GM12878 (cell line): ENCODE data around the gene CYP20A1. TPM values are rescaled to one million over a fixed set of nuclear protein-coding genes. Genes with fewer than 3 reads are reported as not detected.

Source experiments
- ATAC-seq: fragments of 200-7000 bp; cut with Tn5 transposase; 3 replicates; pipeline ENCODE4 v1.9.1; 2020; ENCODE audit warnings: mild to moderate bottlenecking, moderate library complexity
- BruUV-seq: library from RNA; stranded (reverse); fragments of 400-500 nt; replicated peaks from 2 replicates; lab custom pipeline; 2021; lab: Mats Ljungman, UMichigan
- CTCF ChIA-PET: fragments of 300-600 bp; sonication (Branson Sonifier 250); formaldehyde crosslinking; extraction: SDS; loops from one replicate; lab custom pipeline; 2021; ENCODE audit warnings: inconsistent platforms; lab: Yijun Ruan, JAX
- POLR2A ChIA-PET: fragments of 350-600 bp; formaldehyde crosslinking; extraction: SDS; loops from one replicate; lab custom pipeline; 2021; ENCODE audit warnings: inconsistent platforms; lab: Charles Lee
- RAD21 ChIA-PET: fragments of 300-600 bp; sonication (Branson Sonifier 250); formaldehyde crosslinking; loops from one replicate; lab custom pipeline; 2023; ENCODE audit warnings: antibody characterized with exemption; ENCODE audit not compliant: unreplicated experiment; lab: Charles Lee
- SMC1A ChIA-PET: fragments of 300-600 bp; sonication (Branson Sonifier 250); formaldehyde crosslinking; loops from one replicate; lab custom pipeline; 2023; ENCODE audit not compliant: unreplicated experiment, uncharacterized antibody; lab: Charles Lee
- DNase-seq: peaks from one replicate; pipeline ENCODE4 v3.0.0-alpha.2; 2011; ENCODE audit warnings: low read depth, low spot score
- FAIRE-seq: peaks from 3 replicates; lab custom pipeline; 2011; peaks lifted over from hg19 to GRCh38; lab: Jason Lieb, UNC
- H2AFZ ChIP-seq: 2 replicates; pipeline ENCODE4 v1.6.0; 2011; ENCODE audit warnings: low read depth, low read length, control low read depth; ENCODE audit not compliant: control insufficient read depth
- H3K27ac ChIP-seq: 2 replicates; pipeline ENCODE4 v1.5.1; 2011; ENCODE audit warnings: control low read depth; ENCODE audit not compliant: control insufficient read depth, insufficient read depth
- H3K27me3 ChIP-seq, 2 experiments: replicated peaks in 1 of 2; 2 replicates each; pipeline versions ENCODE4 v1.6.0 to v1.6.1; 2011; ENCODE audit warnings: low read length in 1 of 2; ENCODE audit not compliant: control insufficient read depth in 2 of 2, insufficient read depth in 2 of 2
- H3K36me3 ChIP-seq, 2 experiments: 2 replicates each; pipeline ENCODE4 v1.5.1; 2011; ENCODE audit warnings: low read length in 1 of 2; ENCODE audit not compliant: control insufficient read depth in 2 of 2, insufficient read depth in 2 of 2
- H3K4me1 ChIP-seq: 2 replicates; pipeline ENCODE4 v1.6.1; 2011; ENCODE audit warnings: mild to moderate bottlenecking, low read length, moderate library complexity, mixed read lengths; ENCODE audit not compliant: control insufficient read depth, insufficient read depth
- H3K4me2 ChIP-seq: 2 replicates; pipeline ENCODE4 v1.6.0; 2011; ENCODE audit warnings: control low read depth; ENCODE audit not compliant: control insufficient read depth, insufficient read depth
- H3K4me3 ChIP-seq: fragments of 200-600 bp; sonication (generic); 2 replicates; pipeline ENCODE4 v1.5.1; 2016
- H3K79me2 ChIP-seq: 2 replicates; pipeline ENCODE4 v1.6.0; 2011; ENCODE audit warnings: low read length; ENCODE audit not compliant: control insufficient read depth, insufficient read depth
- H3K9ac ChIP-seq: 2 replicates; pipeline ENCODE4 v1.8.0; 2011; ENCODE audit warnings: low read length, control low read depth, mixed read lengths; ENCODE audit not compliant: control insufficient read depth, insufficient read depth
- H3K9me3 ChIP-seq: replicated peaks from 3 replicates; pipeline ENCODE4 v1.5.1; 2011; ENCODE audit warnings: mild to moderate bottlenecking, low read length; ENCODE audit not compliant: control insufficient read depth, insufficient read depth
- H4K20me1 ChIP-seq: 2 replicates; pipeline ENCODE4 v1.6.0; 2011; ENCODE audit not compliant: control insufficient read depth, insufficient read depth
- BCL11A ChIP-seq: IDR thresholded peaks from 2 replicates; pipeline ENCODE4 v1.6.1; 2011; ENCODE audit warnings: low read depth, low read length
- CREB1 ChIP-seq: IDR thresholded peaks from 2 replicates; pipeline ENCODE4 v1.6.1; 2012; ENCODE audit warnings: low read depth, mild to moderate bottlenecking, inconsistent platforms
- HDGF ChIP-seq: fragments of 450-650 bp; IDR thresholded peaks from 2 replicates; pipeline ENCODE4 v1.6.1; 2016; ENCODE audit warnings: antibody characterized with exemption
- LARP7 ChIP-seq: fragments of 450-650 bp; IDR thresholded peaks from 2 replicates; pipeline ENCODE4 v1.6.1; 2017; ENCODE audit warnings: mild to moderate bottlenecking
- MXI1 ChIP-seq: fragments of 150-350 bp; IDR thresholded peaks from 2 replicates; pipeline ENCODE4 v1.6.1; 2011; ENCODE audit warnings: low read depth, mild to moderate bottlenecking, inconsistent platforms, low read length, improper control_type of control experiment
- MYB ChIP-seq: fragments of 150-350 bp; IDR thresholded peaks from 2 replicates; pipeline ENCODE4 v1.6.1; 2014; ENCODE audit warnings: mild to moderate bottlenecking, low read depth, low read length, borderline replicate concordance
- NRF1 ChIP-seq: conservative IDR thresholded peaks from 2 replicates; pipeline ENCODE4 v1.6.1; 2011; ENCODE audit warnings: mild to moderate bottlenecking, low read depth, low read length, improper control_type of control experiment
- PAX8 ChIP-seq: fragments of 450-650 bp; IDR thresholded peaks from 2 replicates; pipeline ENCODE4 v1.6.1; 2017; ENCODE audit warnings: mild to moderate bottlenecking, moderate library complexity
- PML ChIP-seq: IDR thresholded peaks from 2 replicates; pipeline ENCODE4 v1.6.1; 2012; ENCODE audit warnings: low read length, inconsistent platforms
- RUNX3 ChIP-seq: IDR thresholded peaks from 2 replicates; pipeline ENCODE4 v1.6.1; 2012; ENCODE audit warnings: low read length, inconsistent platforms
- ZNF384 ChIP-seq: IDR thresholded peaks from 2 replicates; pipeline ENCODE4 v1.6.1; 2012; ENCODE audit warnings: low read depth, mild to moderate bottlenecking, low read length, improper control_type of control experiment, borderline replicate concordance
- WGBS: methylation state at CpG from one replicate; pipeline ENCODE4 v1.1.6; 2016; ENCODE audit warnings: low lambda C conversion rate; ENCODE audit not compliant: insufficient replicate concordance, insufficient coverage; ENCODE audit errors: missing lambda C conversion rate; 5-methylcytosine and 5-hydroxymethylcytosine counted together
- in situ Hi-C: fragments of 300-500 bp; cut with MboI; formaldehyde crosslinking; loops from 9 replicates; pipeline ENCODE4 v1.14.3; 2018; ENCODE audit warnings: mixed read lengths
- intact Hi-C: fragments of 100-400 bp; cut with micrococcal nuclease; formaldehyde crosslinking; loops from one replicate; pipeline ENCODE4 v1.14.2; 2022; ENCODE audit not compliant: unreplicated experiment
- polyA plus RNA-seq, 11 experiments: library from polyadenylated mRNA; depleted of rRNA in 4 of 11; unstranded in 6 of 11; stranded (reverse) in 5 of 11; fragments of >200 nt; fragmentation: Nextera tagmentation in 4 of 11; fragmentation: Illumina TruSeq in 1 of 11; extraction: Ambion mirVana in 4 of 11; extraction: Trizol in 1 of 11; gene quantifications; 1 replicate in 1 of 11; 2 replicates in 10 of 11; pipeline versions ENCODE4 v1.2.1 to v1.2.3, GENCODE V29; 2011 to 2016; ENCODE audit warnings: inconsistent platforms in 2 of 11, missing spikeins in 2 of 11, low read depth in 1 of 11
- total RNA-seq, 4 experiments: library from RNA; depleted of rRNA in 3 of 4; stranded (reverse); fragments of >200 nt in 3 of 4; fragmentation: Illumina TruSeq in 1 of 4; extraction: Trizol in 1 of 4; gene quantifications; 2 replicates each; pipeline versions ENCODE4 v1.2.1 to v1.2.3, GENCODE V29; 2013 to 2021
- TF ChIP-seq, protein P1 (sequence below): IDR thresholded peaks from 2 replicates; pipeline ENCODE4 v1.6.1; 2012; ENCODE audit warnings: mild to moderate bottlenecking, low read depth, low read length

CYP20A1 gene
- total and polyA plus RNA-seq, 10 of the 15 experiments (the other 5 are each of a cell fraction or from before 2014, with no cell fraction given) = 8.3 to 19.1 (median 12.9) TPM

DNA sequence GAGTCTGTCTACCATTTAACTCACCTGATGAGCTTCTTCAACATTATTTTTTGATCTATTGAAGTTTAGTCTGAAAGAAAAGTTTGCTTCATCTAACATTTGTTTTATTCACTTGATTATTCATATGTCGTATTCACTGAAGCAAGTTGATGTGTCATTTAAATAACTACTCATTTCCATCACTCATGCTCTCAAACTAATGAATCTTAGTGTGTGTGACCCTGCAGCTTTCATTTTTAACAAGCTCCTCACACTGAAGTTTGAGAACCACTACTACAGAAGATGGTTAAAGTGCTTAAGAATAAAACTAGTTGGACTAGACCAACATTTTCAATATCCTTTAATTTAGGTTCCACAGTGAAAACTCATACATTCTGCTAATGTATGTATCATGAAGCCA lies 87.5 kb downstream of the CYP20A1 start (continued):
- TF ChIP-seq PML (no peak), RUNX3 (no peak), NRF1 (no peak), LARP7 (no peak)
- TF ChIP-seq, protein P1, sequence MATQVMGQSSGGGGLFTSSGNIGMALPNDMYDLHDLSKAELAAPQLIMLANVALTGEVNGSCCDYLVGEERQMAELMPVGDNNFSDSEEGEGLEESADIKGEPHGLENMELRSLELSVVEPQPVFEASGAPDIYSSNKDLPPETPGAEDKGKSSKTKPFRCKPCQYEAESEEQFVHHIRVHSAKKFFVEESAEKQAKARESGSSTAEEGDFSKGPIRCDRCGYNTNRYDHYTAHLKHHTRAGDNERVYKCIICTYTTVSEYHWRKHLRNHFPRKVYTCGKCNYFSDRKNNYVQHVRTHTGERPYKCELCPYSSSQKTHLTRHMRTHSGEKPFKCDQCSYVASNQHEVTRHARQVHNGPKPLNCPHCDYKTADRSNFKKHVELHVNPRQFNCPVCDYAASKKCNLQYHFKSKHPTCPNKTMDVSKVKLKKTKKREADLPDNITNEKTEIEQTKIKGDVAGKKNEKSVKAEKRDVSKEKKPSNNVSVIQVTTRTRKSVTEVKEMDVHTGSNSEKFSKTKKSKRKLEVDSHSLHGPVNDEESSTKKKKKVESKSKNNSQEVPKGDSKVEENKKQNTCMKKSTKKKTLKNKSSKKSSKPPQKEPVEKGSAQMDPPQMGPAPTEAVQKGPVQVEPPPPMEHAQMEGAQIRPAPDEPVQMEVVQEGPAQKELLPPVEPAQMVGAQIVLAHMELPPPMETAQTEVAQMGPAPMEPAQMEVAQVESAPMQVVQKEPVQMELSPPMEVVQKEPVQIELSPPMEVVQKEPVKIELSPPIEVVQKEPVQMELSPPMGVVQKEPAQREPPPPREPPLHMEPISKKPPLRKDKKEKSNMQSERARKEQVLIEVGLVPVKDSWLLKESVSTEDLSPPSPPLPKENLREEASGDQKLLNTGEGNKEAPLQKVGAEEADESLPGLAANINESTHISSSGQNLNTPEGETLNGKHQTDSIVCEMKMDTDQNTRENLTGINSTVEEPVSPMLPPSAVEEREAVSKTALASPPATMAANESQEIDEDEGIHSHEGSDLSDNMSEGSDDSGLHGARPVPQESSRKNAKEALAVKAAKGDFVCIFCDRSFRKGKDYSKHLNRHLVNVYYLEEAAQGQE = no peak

- ChIA-PET CTCF (interaction anchor here (0.7 to 0.8 kb wide), 2 partner anchors 13 to 126 kb away, joined by 3 read pairs; no protein-coding TSS in a partner anchor), RAD21 (no interaction called here), SMC1A (interaction anchor here (1.0 to 1.7 kb wide), 2 partner anchors 11 to 13 kb away, joined by 4 to 5 read pairs; no protein-coding TSS in a partner anchor), POLR2A (interaction anchor here (1.5 to 2.0 kb wide), 2 partner anchors 11 to 88 kb away, joined by 6 to 8 read pairs; partner anchors contain the start of gene CYP20A1)
- Histone ChIP-seq H3K4me3 (peak overlapping the region; percentile 81), H3K79me2 (peaks cover 39% of the 10 kb centered on the region), H3K36me3 (peaks cover 0 to 2% of the 10 kb centered on the region in 2 experiments; a peak in 1 of 4 replicates), H3K4me1 (no peaks in the 10 kb centered on the region), H2AFZ (peak overlapping the region; percentile 79), H4K20me1 (no peaks in the 10 kb centered on the region), H3K9me3 (no peaks in the 10 kb centered on the region), H3K27me3 (no peaks in the 10 kb centered on the region), H3K27ac (0 out of 2 replicates have a peak overlapping the region, but pooled peaks have one; percentile 24), H3K4me2 (peak overlapping the region; percentile 71), H3K9ac (peak overlapping the region; percentile 87)
- intact Hi-C loops = loop anchor here (1.0 kb wide), 1 partner anchor 11 kb away; no protein-coding TSS in a partner anchor
- TF ChIP-seq BCL11A (no peak), MXI1 (0 out of 2 replicates have a peak, but pooled peaks have one; percentile 15), ZNF384 (no peak), CREB1 (0 out of 2 replicates have a peak, but pooled peaks have one; percentile 6), PAX8 (no peak), MYB (no peak), HDGF (0 out of 2 replicates have a peak, but pooled peaks have one; percentile 40)
- BruUV-seq = no TSS peak
- 41% methylated on average over 7 of the region's 7 CpGs for WGBS
- in situ Hi-C loops = no loop called here
- DNase-seq (no peak), FAIRE-seq (peak; percentile 84), ATAC-seq (no peak)
These were observed 88.7 kb downstream of the CYP20A1 start for GRCh38 chr2:203327582-203327900.
